RWPE2 (cell line): ENCODE measurements around the gene HOXA11.
A peak's percentile ranks its signal among the peaks of the same experiment; 100 is the strongest.

Experiments
- ATAC-seq: fragments of 200-7000 bp; cut with Tn5 transposase; 3 replicates; pipeline ENCODE4 v1.9.1; 2021; ENCODE audit warnings: low read depth
- DNase-seq: peaks from one replicate; pipeline ENCODE4 v3.0.0-alpha.2; 2020; ENCODE audit warnings: low spot score
- H3K27ac ChIP-seq: fragments of 450-650 bp; 2 replicates; pipeline ENCODE4 v1.5.1; 2017; ENCODE audit warnings: mild to moderate bottlenecking; ENCODE audit not compliant: poor library complexity, severe bottlenecking
- H3K27me3 ChIP-seq: fragments of 250-450 bp; sonication (Bioruptor Pico); 2 replicates; pipeline ENCODE4 v1.5.1; 2021; ENCODE audit warnings: mild to moderate bottlenecking, moderate library complexity; ENCODE audit not compliant: insufficient read depth, poor library complexity, severe bottlenecking
- H3K36me3 ChIP-seq: fragments of 250-450 bp; sonication (Bioruptor Pico); 2 replicates; pipeline ENCODE4 v1.5.1; 2020; ENCODE audit warnings: low read depth, mild to moderate bottlenecking, moderate library complexity
- H3K4me1 ChIP-seq: fragments of 250-450 bp; sonication (Bioruptor Pico); 2 replicates; pipeline ENCODE4 v1.5.1; 2021; ENCODE audit warnings: mild to moderate bottlenecking, moderate library complexity; ENCODE audit not compliant: insufficient read depth, poor library complexity, severe bottlenecking
- H3K4me3 ChIP-seq: fragments of 250-450 bp; sonication (Bioruptor Pico); 2 replicates; pipeline ENCODE4 v1.5.1; 2021; ENCODE audit warnings: mild to moderate bottlenecking, moderate library complexity; ENCODE audit not compliant: severe bottlenecking
- H3K9me3 ChIP-seq: fragments of 250-450 bp; sonication (Bioruptor Pico); 2 replicates; pipeline ENCODE4 v1.5.1; 2021; ENCODE audit warnings: mild to moderate bottlenecking, moderate library complexity; ENCODE audit not compliant: severe bottlenecking
- TF ChIP-seq, protein P1 (sequence below): fragments of 450-650 bp; IDR thresholded peaks from one replicate; pipeline ENCODE4 v1.5.1; 2017; ENCODE audit warnings: mild to moderate bottlenecking, moderate library complexity; ENCODE audit not compliant: poor library complexity, severe bottlenecking

Gene HOXA11

GRCh38 chr7:27175626-27176523, 9.2 kb downstream of the HOXA11 start:
- peak; percentile 2; the same call in 2 of the 3 replicates for ATAC-seq
- no peaks in the 10 kb centered on the region for H3K27me3 ChIP-seq
- TF ChIP-seq, protein P1, sequence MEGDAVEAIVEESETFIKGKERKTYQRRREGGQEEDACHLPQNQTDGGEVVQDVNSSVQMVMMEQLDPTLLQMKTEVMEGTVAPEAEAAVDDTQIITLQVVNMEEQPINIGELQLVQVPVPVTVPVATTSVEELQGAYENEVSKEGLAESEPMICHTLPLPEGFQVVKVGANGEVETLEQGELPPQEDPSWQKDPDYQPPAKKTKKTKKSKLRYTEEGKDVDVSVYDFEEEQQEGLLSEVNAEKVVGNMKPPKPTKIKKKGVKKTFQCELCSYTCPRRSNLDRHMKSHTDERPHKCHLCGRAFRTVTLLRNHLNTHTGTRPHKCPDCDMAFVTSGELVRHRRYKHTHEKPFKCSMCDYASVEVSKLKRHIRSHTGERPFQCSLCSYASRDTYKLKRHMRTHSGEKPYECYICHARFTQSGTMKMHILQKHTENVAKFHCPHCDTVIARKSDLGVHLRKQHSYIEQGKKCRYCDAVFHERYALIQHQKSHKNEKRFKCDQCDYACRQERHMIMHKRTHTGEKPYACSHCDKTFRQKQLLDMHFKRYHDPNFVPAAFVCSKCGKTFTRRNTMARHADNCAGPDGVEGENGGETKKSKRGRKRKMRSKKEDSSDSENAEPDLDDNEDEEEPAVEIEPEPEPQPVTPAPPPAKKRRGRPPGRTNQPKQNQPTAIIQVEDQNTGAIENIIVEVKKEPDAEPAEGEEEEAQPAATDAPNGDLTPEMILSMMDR: no peak
- peak; percentile 67 for DNase-seq
- H3K9me3 ChIP-seq: no peaks in the 10 kb centered on the region
- H3K4me1 ChIP-seq: peaks cover 26% of the 10 kb centered on the region
- peaks cover 1% of the 10 kb centered on the region; the same call in 1 of the 2 replicates for H3K36me3 ChIP-seq
- peak overlapping the region; percentile 93 for H3K27ac ChIP-seq
- H3K4me3 ChIP-seq: peak overlapping the region; percentile 14

DNA sequence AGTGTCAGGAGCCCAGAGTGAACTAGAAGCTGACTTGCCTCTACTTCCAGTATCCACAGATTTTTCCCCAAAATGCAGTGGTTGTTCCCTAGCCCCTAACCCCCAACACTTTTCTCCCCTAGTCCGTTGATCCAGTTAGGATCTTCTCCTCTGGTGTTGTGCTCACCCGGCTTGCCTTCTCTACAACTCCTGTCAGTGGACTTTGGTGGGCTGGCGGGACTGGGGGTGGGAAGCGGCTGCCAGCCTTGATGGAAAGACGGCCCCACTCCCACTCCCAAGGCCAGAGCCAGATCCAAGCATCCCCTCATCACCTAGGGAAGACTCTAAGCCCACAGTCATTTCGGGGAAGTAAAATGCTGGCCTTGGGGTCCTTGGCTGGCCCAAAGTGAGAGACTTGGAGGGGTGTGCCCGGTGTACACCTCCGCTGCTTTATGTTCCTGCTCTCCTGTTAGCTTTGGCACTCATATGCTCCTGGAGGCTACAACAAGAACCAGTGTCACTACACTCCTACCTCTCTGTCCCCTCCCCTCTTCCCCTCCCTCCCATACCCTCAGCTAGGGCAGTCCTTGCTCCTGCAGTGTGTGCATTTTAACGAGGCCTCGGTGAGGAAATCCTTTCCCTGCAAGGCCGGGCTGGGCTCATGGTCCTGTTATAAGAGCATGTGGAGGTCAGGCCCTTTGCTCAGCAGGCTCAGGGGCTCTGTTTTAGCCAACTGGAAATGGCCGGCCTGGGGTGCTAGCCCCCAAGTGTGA, 10.0 kb downstream of the HOXA11 start:
- peak overlapping the region; percentile 54 for H3K4me3 ChIP-seq
- peaks cover 6% of the 10 kb centered on the region; the same call in 1 of the 2 replicates for H3K36me3 ChIP-seq

GRCh38 chr7:27173956-27174873, 10.8 kb downstream of the HOXA11 start, which contains the start of gene HOXA10:
Gene HOXA10 (minus strand): TSS chr7:27174320. CDS start chr7:27174306, 14 bp downstream.
- Histone ChIP-seq H3K9me3 (no peaks in the 10 kb centered on the region), H3K36me3 (peaks cover 6% of the 10 kb centered on the region; the same call in 1 of the 2 replicates), H3K27ac (peak within 1 kb of the TSS; percentile 93), H3K4me1 (peaks cover 20% of the 10 kb centered on the region), H3K4me3 (peak within 1 kb of the TSS; percentile 54), H3K27me3 (no peaks in the 10 kb centered on the region)
- TF ChIP-seq, protein P1: no peak
- DNase-seq: peak; percentile 76
- 0 out of 3 replicates have a peak, but pooled peaks have one; percentile 2 for ATAC-seq

More for the DNA sequence above, 10.0 kb downstream of the HOXA11 start:
- ATAC-seq: peak; percentile 10
- Histone ChIP-seq H3K9me3 (no peaks in the 10 kb centered on the region), H3K27ac (peak overlapping the region; percentile 93), H3K4me1 (peaks cover 20% of the 10 kb centered on the region), H3K27me3 (no peaks in the 10 kb centered on the region)
- peak; percentile 50 for DNase-seq
- TF ChIP-seq, protein P1: no peak

DNA sequence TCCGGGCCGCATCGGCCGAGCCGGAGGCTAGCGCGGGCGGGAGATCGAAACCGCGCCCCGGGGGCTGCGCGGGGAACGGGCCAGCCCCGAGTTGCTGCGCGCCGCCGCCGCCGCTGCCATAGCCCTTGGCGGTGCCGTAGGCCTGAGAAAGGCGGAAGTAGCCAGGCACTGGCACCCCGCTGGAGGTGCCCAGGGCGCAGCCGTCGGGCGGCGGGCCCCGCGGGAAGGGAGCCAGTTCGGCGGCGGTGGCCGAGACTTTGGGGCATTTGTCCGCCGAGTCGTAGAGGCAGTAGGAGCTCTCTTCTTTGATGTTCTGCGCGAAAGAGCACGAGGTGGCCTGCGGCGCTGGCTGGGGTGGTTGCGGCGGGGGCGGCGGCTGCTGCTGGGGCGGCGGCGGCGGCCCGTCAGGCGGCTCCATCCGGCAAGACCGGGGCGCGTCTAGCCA, 11.5 kb downstream of the HOXA11 start:
- TF ChIP-seq, protein P1: no peak
- Histone ChIP-seq H3K27me3 (no peaks in the 10 kb centered on the region), H3K36me3 (peaks cover 6% of the 10 kb centered on the region; the same call in 1 of the 2 replicates), H3K27ac (peak overlapping the region; percentile 93), H3K4me1 (peaks cover 20% of the 10 kb centered on the region), H3K9me3 (no peaks in the 10 kb centered on the region), H3K4me3 (peak overlapping the region; percentile 54)
- ATAC-seq (no peak), DNase-seq (peak; percentile 52)
